Parathyroid adenoma (tissue), 2 donors: Measurements from ENCODE around the gene SIPA1L2.

Source experiments
- H2AFZ ChIP-seq: fragments of 300-600 bp; sonication (generic); one replicate; pipeline ENCODE4 v1.7.0; 2017; ENCODE audit warnings: antibody characterized with exemption, mild to moderate bottlenecking
- H3K27ac ChIP-seq: fragments of 300-600 bp; sonication (generic); one replicate; pipeline ENCODE4 v1.7.0; 2017
- H3K27me3 ChIP-seq: fragments of 300-600 bp; sonication (generic); one replicate; pipeline ENCODE4 v1.7.0; 2017; ENCODE audit warnings: low read length; ENCODE audit not compliant: control insufficient read depth, insufficient read depth
- H3K36me3 ChIP-seq: fragments of 300-600 bp; sonication (generic); one replicate; pipeline ENCODE4 v1.7.0; 2017; ENCODE audit warnings: low read length; ENCODE audit not compliant: control insufficient read depth, insufficient read depth
- H3K4me1 ChIP-seq: fragments of 300-600 bp; sonication (generic); one replicate; pipeline ENCODE4 v1.7.0; 2017; ENCODE audit warnings: control low read depth
- H3K4me2 ChIP-seq: fragments of 300-600 bp; sonication (generic); one replicate; pipeline ENCODE4 v1.7.0; 2017; ENCODE audit warnings: low read length
- H3K4me3 ChIP-seq: fragments of 300-600 bp; sonication (generic); one replicate; pipeline ENCODE4 v1.7.0; 2017; ENCODE audit warnings: low read depth, low read length
- H3K79me2 ChIP-seq: fragments of 300-600 bp; sonication (generic); one replicate; pipeline ENCODE4 v1.7.0; 2017; ENCODE audit warnings: control low read depth
- H3K9ac ChIP-seq: fragments of 300-600 bp; sonication (generic); one replicate; pipeline ENCODE4 v1.7.0; 2017; ENCODE audit warnings: mild to moderate bottlenecking
- H3K9me3 ChIP-seq: fragments of 300-600 bp; sonication (generic); one replicate; pipeline ENCODE4 v1.7.0; 2017; ENCODE audit warnings: low read length; ENCODE audit not compliant: control insufficient read depth
- CTCF ChIP-seq: fragments of 300-600 bp; sonication (generic); IDR thresholded peaks from one replicate; pipeline ENCODE4 v1.7.0; 2017; ENCODE audit warnings: antibody characterized with exemption, mild to moderate bottlenecking
- donor health status: primary hyperparathyroidism.

The SIPA1L2 gene

GRCh38 chr1:232598837-232599177 lies 31.1 kb downstream of the SIPA1L2 start:
- no peak overlapping the region for H2AFZ ChIP-seq
- TF ChIP-seq CTCF = no peak
- H3K4me3 ChIP-seq = no peak overlapping the region
- no peaks in the 10 kb centered on the region for H3K27me3 ChIP-seq
- no peaks in the 10 kb centered on the region for H3K4me1 ChIP-seq
- H3K9me3 ChIP-seq = no peaks in the 10 kb centered on the region
- H3K4me2 ChIP-seq = no peak overlapping the region
- H3K79me2 ChIP-seq = no peaks in the 10 kb centered on the region
- H3K27ac ChIP-seq = no peak overlapping the region
- H3K9ac ChIP-seq = no peak overlapping the region
- no peaks in the 10 kb centered on the region for H3K36me3 ChIP-seq

- no peak overlapping the region for H3K4me2 ChIP-seq
- no peak overlapping the region for H3K27ac ChIP-seq
Observed at GRCh38 chr1:232598133-232598532, 31.8 kb downstream of the SIPA1L2 start.

GRCh38 chr1:232597721-232598120 lies 32.2 kb downstream of the SIPA1L2 start:
- Histone ChIP-seq H2AFZ (no peak overlapping the region), H3K27ac (no peak overlapping the region), H3K36me3 (no peaks in the 10 kb centered on the region), H3K9me3 (no peaks in the 10 kb centered on the region), H3K4me2 (no peak overlapping the region), H3K4me3 (no peak overlapping the region), H3K4me1 (no peaks in the 10 kb centered on the region), H3K79me2 (no peaks in the 10 kb centered on the region), H3K9ac (no peak overlapping the region), H3K27me3 (no peaks in the 10 kb centered on the region)
- TF ChIP-seq CTCF = no peak

More at GRCh38 chr1:232598133-232598532, 31.8 kb downstream of the SIPA1L2 start:
- Histone ChIP-seq H3K36me3 (no peaks in the 10 kb centered on the region), H2AFZ (no peak overlapping the region), H3K9ac (no peak overlapping the region), H3K27me3 (no peaks in the 10 kb centered on the region), H3K4me1 (no peaks in the 10 kb centered on the region), H3K9me3 (no peaks in the 10 kb centered on the region), H3K4me3 (no peak overlapping the region), H3K79me2 (no peaks in the 10 kb centered on the region)
- no peak for TF ChIP-seq CTCF

- H3K9me3 ChIP-seq = no peaks in the 10 kb centered on the region
- H3K4me2 ChIP-seq = no peak overlapping the region
- no peak for TF ChIP-seq CTCF
- no peaks in the 10 kb centered on the region for H3K36me3 ChIP-seq
- no peak overlapping the region for H2AFZ ChIP-seq
- no peak overlapping the region for H3K27ac ChIP-seq
- no peaks in the 10 kb centered on the region for H3K79me2 ChIP-seq
- no peaks in the 10 kb centered on the region for H3K27me3 ChIP-seq
- H3K9ac ChIP-seq = no peak overlapping the region
- H3K4me1 ChIP-seq = no peaks in the 10 kb centered on the region
- H3K4me3 ChIP-seq = no peak overlapping the region
Observed at GRCh38 chr1:232596666-232597303, 33.1 kb downstream of the SIPA1L2 start.
